MM.1S (cell line): ENCODE results near the gene CORO1C.

Experiments used
- EZH2phosphoT487 ChIP-seq: fragments of 300-600 bp; sonication (generic); IDR thresholded peaks from 2 replicates; pipeline ENCODE4 v1.6.1; 2018; ENCODE audit warnings: antibody characterized with exemption, low read length
- TF ChIP-seq, protein P1 (sequence below): fragments of 300-600 bp; sonication (generic); IDR thresholded peaks from 2 replicates; pipeline ENCODE4 v1.5.1; 2016; ENCODE audit warnings: antibody characterized with exemption, low read length, mixed read lengths

- TF ChIP-seq, protein P1, sequence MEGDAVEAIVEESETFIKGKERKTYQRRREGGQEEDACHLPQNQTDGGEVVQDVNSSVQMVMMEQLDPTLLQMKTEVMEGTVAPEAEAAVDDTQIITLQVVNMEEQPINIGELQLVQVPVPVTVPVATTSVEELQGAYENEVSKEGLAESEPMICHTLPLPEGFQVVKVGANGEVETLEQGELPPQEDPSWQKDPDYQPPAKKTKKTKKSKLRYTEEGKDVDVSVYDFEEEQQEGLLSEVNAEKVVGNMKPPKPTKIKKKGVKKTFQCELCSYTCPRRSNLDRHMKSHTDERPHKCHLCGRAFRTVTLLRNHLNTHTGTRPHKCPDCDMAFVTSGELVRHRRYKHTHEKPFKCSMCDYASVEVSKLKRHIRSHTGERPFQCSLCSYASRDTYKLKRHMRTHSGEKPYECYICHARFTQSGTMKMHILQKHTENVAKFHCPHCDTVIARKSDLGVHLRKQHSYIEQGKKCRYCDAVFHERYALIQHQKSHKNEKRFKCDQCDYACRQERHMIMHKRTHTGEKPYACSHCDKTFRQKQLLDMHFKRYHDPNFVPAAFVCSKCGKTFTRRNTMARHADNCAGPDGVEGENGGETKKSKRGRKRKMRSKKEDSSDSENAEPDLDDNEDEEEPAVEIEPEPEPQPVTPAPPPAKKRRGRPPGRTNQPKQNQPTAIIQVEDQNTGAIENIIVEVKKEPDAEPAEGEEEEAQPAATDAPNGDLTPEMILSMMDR = no peak
- no peak for TF ChIP-seq EZH2phosphoT487
These were observed 29.9 kb upstream of the CORO1C start for GRCh38 chr12:108761226-108761625.
